GM19099 (cell line): ENCODE data around the gene UBASH3A.

Source experiments
- POLR2A ChIP-seq: IDR thresholded peaks from 3 replicates; pipeline ENCODE4 v1.6.1; 2011; ENCODE audit warnings: low read depth; ENCODE audit not compliant: insufficient read length; ENCODE audit errors: extremely low read depth

UBASH3A gene

DNA sequence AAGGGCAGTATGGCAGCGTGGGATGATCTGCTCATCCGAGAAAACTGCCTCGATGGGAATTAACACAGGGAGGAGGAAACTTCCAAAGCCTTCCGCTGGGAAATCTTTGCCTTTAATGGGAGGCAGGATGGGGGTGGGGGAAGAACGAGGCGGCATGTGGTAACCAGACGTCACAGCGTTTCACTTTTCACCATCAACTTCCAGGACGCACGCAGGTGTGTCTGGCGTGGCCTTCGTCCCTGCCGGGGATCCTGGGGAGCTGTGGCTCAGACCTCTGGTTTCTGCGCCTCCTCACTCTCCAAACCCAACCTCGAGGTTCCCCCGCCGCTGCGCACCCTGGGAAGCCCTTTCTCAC is 92.0 kb downstream of the UBASH3A start:
- TF ChIP-seq POLR2A, result no peak

DNA sequence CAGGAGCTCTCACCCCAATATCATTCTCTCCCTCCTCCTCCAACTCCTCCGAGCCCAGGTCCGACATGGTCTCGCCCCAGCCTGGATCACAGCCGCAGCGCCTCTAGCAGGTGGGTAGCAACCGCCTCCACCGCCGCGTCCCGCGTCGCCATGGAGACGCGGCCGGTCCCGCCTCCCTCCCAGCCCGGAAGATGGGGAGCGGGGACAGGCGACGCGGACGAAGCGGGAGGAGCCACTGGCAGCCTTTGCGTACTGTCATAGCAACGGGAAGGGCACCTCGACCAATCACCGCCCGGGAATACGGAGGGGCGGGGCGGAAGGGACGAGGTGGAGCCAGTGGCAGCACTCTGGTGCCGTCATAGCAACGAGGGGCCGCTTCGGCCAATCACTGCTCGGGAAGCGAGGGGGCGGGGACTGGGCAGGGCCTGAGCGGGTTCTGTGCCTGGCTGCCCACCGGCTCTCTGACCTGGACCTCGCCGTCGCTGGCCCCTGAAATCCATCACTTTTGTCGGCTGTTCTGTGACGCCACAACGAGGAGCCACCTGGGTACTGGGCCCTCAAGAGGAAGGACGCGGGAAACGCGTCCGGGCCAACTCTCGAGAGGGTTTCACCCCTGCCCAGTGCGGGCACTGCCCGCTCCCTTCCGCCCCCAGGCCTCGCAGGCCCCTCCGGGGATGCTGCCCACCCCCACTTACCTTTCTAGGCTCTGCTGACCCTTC is 92.6 kb downstream of the UBASH3A start, which contains the start of gene RSPH1:
RSPH1 (minus strand) TSS at position 105 of the 719 bp plus-strand sequence; CDS start at position 67, 38 bp downstream.
- peak; percentile 65 for TF ChIP-seq POLR2A

DNA sequence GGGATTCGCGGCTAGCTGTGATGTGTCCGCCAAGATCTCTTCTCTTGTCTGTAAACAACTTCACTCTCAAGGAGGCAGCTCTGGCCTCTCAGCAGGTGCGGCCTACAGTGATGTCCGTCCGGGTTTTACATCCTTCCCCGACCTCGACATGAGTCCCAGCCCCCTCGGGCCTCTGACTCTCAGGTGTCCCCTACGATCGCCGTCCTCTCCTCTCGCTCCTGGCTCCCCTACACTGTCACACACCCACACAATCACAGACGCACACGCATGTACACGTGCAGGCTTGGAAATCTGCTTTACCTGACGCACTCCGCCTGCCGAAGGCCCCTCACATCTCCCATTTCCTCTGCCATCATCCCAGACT is 93.1 kb downstream of the UBASH3A start:
- no peak for TF ChIP-seq POLR2A
